ENCODE results near the gene SLC10A7.

Gene SLC10A7

DNA sequence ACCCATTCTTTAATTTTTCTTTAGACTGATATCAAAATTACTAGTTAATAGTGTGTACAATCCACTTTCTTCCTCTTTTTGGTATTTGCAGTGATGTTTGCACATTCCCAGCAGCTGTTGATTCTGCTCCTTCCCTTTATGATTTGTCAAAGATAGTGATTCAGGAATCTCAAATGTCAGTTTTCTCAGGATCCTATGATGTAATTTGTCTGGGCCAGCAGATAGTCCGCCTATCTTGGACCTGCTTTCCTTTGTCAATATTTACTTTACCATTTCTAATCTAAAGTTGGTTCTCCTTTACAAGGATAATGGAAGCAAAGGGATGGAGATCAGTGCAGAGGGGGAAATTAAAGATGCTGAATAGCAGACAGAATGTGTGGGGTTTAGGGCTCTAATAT lies 185.3 kb downstream of the SLC10A7 start:
- Mint-ChIP-seq H3K27me3 (no peaks in the 10 kb centered on the region), H3K4me1 (no peaks in the 10 kb centered on the region), H3K27ac (ENCODE audit: low read depth) (no peak overlapping the region), H3K9me3 (no peaks in the 10 kb centered on the region), H3K4me3 (no peak overlapping the region), H3K36me3 (ENCODE audit: insufficient read depth) (no peaks in the 10 kb centered on the region)
- ATAC-seq (replicated peaks; ENCODE audit: extremely low read depth, poor library complexity, severe bottlenecking), result no peak
- DNase-seq (ENCODE audit: low spot score in 2 of 2), result no peak

DNA sequence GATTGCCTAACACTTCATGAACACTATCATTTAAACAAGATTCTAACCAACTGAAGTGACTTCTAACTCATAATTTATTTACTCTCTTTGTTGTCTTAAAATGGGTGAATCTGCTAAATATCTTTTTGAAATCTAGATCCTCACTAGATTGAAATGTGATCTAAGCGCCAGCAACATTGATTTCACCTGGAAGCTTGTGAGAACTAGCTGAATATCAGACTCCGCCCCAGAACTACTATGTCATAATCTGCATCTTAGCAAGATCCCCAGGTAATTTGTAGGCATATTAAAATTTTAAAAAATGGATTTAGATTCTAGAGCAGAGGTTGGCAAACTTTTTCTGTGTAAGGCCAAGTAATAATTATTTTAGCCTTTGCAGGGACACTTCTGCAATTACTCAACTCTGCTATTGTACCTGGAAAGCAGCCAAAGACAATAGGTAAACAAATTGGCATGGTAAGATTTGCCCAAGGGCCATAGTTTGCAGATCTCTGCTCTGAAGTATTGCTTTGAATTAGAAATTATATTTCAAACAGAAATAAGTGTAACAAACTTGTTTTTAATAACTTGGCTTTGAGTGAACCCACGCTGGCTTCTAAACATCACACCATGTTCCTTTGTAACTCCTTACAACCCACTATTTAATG lies 185.9 kb downstream of the SLC10A7 start:
- H3K4me3 Mint-ChIP-seq, result no peak overlapping the region
- no peak overlapping the region for H3K27ac Mint-ChIP-seq (ENCODE audit: low read depth)
- ATAC-seq (replicated peaks; ENCODE audit: extremely low read depth, poor library complexity, severe bottlenecking) (no peak), DNase-seq (ENCODE audit: low spot score in 2 of 2) (no peak)
- no peaks in the 10 kb centered on the region for H3K9me3 Mint-ChIP-seq
- H3K4me1 Mint-ChIP-seq, result no peaks in the 10 kb centered on the region
- H3K27me3 Mint-ChIP-seq, result no peaks in the 10 kb centered on the region
- H3K36me3 Mint-ChIP-seq (ENCODE audit: insufficient read depth), result no peaks in the 10 kb centered on the region

DNA sequence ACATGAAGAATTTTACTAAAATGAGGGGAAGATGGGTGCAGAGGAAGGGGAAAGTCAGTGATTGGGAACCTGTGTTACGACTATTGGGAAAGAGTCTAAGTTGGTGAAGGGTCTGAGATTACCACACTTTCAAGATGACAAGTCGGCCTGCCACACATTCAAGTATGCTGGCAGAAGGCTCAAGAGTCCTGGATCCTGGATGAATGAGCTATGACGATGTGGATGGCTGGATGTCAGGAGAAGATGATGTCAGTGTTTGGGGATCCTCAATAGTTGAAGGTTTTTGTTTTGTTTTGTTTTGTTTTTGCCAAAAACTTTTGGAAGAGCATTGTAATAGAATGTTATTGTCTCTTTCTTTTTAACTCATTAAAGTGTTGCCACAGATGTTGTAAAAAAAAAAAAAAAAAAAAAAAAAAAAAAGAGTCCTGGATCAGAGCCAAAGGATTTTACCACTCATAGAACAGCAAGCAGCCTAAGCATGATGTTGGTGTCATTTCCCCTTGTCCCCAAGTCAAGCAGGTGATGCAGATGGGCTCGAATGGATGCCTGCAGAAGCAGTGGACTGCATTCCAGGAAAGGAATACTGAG lies 186.8 kb downstream of the SLC10A7 start:
- Mint-ChIP-seq H3K27me3 (no peaks in the 10 kb centered on the region), H3K9me3 (no peaks in the 10 kb centered on the region), H3K4me1 (no peaks in the 10 kb centered on the region), H3K36me3 (ENCODE audit: insufficient read depth) (no peaks in the 10 kb centered on the region), H3K27ac (ENCODE audit: low read depth) (no peak overlapping the region), H3K4me3 (no peak overlapping the region)
- ATAC-seq (replicated peaks; ENCODE audit: extremely low read depth, poor library complexity, severe bottlenecking) (no peak), DNase-seq (ENCODE audit: low spot score in 2 of 2) (no peak)

GRCh38 chr4:146333895-146334262 lies 187.9 kb downstream of the SLC10A7 start:
- Mint-ChIP-seq H3K4me1 (no peaks in the 10 kb centered on the region), H3K27me3 (no peaks in the 10 kb centered on the region), H3K36me3 (ENCODE audit: insufficient read depth) (no peaks in the 10 kb centered on the region), H3K27ac (ENCODE audit: low read depth) (no peak overlapping the region), H3K4me3 (no peak overlapping the region), H3K9me3 (no peaks in the 10 kb centered on the region)
- no peak for ATAC-seq (replicated peaks; ENCODE audit: extremely low read depth, poor library complexity, severe bottlenecking)
- no peak for DNase-seq (ENCODE audit: low spot score in 2 of 2)

- Mint-ChIP-seq H3K4me1 (peaks cover 3% of the 10 kb centered on the region), H3K9me3 (no peaks in the 10 kb centered on the region), H3K36me3 (ENCODE audit: insufficient read depth) (no peaks in the 10 kb centered on the region), H3K27ac (ENCODE audit: low read depth) (no peak overlapping the region), H3K27me3 (no peaks in the 10 kb centered on the region), H3K4me3 (no peak overlapping the region)
- no peak for ATAC-seq (replicated peaks; ENCODE audit: extremely low read depth, poor library complexity, severe bottlenecking)
- no peak for DNase-seq (ENCODE audit: low spot score in 2 of 2)
Observed at GRCh38 chr4:146333187-146333894, 188.4 kb downstream of the SLC10A7 start.

- Mint-ChIP-seq H3K4me3 (no peak overlapping the region), H3K4me1 (peaks cover 4% of the 10 kb centered on the region), H3K27ac (ENCODE audit: low read depth) (no peak overlapping the region), H3K9me3 (no peaks in the 10 kb centered on the region), H3K27me3 (no peaks in the 10 kb centered on the region), H3K36me3 (ENCODE audit: insufficient read depth) (no peaks in the 10 kb centered on the region)
- ATAC-seq (replicated peaks; ENCODE audit: extremely low read depth, poor library complexity, severe bottlenecking) (no peak), DNase-seq (ENCODE audit: low spot score in 2 of 2) (no peak)
Observed at GRCh38 chr4:146330392-146330791, 191.3 kb downstream of the SLC10A7 start.

DNA sequence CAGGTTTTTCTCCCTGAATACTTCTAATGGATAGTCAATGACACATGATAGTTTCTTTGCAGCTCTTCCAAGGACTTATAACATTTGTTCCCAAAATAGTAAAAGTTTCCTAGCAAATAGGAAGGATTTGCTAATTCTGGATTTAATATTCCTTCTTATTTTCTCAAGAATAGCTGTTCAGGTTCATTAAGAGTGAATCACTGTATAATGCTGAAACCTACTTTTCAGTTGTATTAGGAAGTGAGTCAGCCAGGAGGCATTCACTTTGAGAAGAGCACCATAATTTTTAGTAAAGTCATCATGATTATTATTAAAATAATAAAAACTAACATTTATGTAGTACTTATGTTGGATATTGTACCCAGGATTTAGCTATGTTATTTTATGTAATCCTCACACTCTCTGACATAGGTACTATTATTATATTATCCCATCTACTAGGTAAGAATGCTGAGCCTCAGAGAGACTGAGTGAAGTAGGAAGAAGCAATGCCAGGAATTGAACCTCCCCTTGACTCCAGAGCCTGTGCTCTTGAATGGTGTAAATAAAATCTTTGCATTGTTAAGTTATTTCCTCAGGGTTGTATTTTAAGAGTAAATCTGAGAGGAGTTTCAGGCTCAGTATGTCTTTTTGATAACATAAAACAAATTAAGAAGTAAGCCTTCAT lies 192.6 kb downstream of the SLC10A7 start:
- Mint-ChIP-seq H3K4me1 (peaks cover 4% of the 10 kb centered on the region), H3K4me3 (no peak overlapping the region), H3K27ac (ENCODE audit: low read depth) (no peak overlapping the region), H3K36me3 (ENCODE audit: insufficient read depth) (no peaks in the 10 kb centered on the region), H3K27me3 (no peaks in the 10 kb centered on the region), H3K9me3 (no peaks in the 10 kb centered on the region)
- ATAC-seq (replicated peaks; ENCODE audit: extremely low read depth, poor library complexity, severe bottlenecking) (no peak), DNase-seq (ENCODE audit: low spot score in 2 of 2) (no peak)

DNA sequence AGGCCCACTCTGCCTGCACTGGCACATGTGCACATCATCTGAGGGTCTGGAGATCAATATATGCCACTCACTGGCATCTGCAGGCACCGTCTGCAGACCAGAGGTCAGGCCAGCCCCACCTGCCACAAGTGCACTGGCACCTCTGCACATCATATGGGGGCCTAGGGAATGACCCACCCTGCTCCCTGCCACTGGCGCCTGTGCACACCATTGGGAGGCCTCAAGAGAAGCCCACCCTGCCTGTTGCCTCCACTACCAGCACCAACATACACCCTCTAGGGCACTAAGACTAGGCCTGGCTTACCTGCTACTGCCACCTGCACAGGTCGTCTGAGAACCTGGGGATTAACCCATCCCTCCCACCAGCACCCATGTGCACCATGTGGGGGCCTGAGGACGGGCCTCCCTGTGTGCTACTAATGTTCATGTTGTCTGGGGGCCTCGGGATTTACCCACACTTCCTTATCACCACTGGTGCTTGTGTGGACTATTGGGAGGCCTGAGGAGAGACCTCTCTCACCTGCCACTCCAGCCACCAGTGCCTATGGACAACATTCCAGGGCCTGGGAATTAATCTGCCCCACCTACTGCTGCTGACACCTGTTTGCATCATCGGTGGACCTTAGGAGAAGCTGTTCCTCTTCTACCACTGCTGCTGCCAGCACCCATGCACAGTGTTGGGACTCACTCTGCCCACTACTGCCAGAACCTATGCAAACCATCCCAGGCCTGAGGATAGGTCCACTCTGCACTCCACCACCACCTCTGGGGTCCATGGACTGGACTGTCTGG lies 193.7 kb downstream of the SLC10A7 start:
- H3K27me3 Mint-ChIP-seq, result no peaks in the 10 kb centered on the region
- H3K9me3 Mint-ChIP-seq, result no peaks in the 10 kb centered on the region
- H3K27ac Mint-ChIP-seq (ENCODE audit: low read depth), result peak overlapping the region; percentile 14
- H3K36me3 Mint-ChIP-seq (ENCODE audit: insufficient read depth), result no peaks in the 10 kb centered on the region
- peaks cover 4% of the 10 kb centered on the region for H3K4me1 Mint-ChIP-seq
- no peak for DNase-seq (ENCODE audit: low spot score in 2 of 2)
- no peak for ATAC-seq (replicated peaks; ENCODE audit: extremely low read depth, poor library complexity, severe bottlenecking)
- H3K4me3 Mint-ChIP-seq, result no peak overlapping the region

GRCh38 chr4:146318894-146319293 lies 202.8 kb downstream of the SLC10A7 start:
- H3K27ac Mint-ChIP-seq (ENCODE audit: low read depth), result no peak overlapping the region
- DNase-seq (ENCODE audit: low spot score in 2 of 2) (no peak), ATAC-seq (replicated peaks; ENCODE audit: extremely low read depth, poor library complexity, severe bottlenecking) (no peak)
- no peaks in the 10 kb centered on the region for H3K4me1 Mint-ChIP-seq
- H3K4me3 Mint-ChIP-seq, result no peak overlapping the region
- no peaks in the 10 kb centered on the region for H3K9me3 Mint-ChIP-seq
- H3K36me3 Mint-ChIP-seq (ENCODE audit: insufficient read depth), result no peaks in the 10 kb centered on the region
- H3K27me3 Mint-ChIP-seq, result no peaks in the 10 kb centered on the region

GRCh38 chr4:146317783-146318182 lies 204.0 kb downstream of the SLC10A7 start:
- H3K36me3 Mint-ChIP-seq (ENCODE audit: insufficient read depth), result no peaks in the 10 kb centered on the region
- no peak overlapping the region for H3K4me3 Mint-ChIP-seq
- DNase-seq (ENCODE audit: low spot score in 2 of 2) (no peak), ATAC-seq (replicated peaks; ENCODE audit: extremely low read depth, poor library complexity, severe bottlenecking) (no peak)
- no peaks in the 10 kb centered on the region for H3K9me3 Mint-ChIP-seq
- H3K27ac Mint-ChIP-seq (ENCODE audit: low read depth), result no peak overlapping the region
- H3K4me1 Mint-ChIP-seq, result no peaks in the 10 kb centered on the region
- H3K27me3 Mint-ChIP-seq, result no peaks in the 10 kb centered on the region

DNA sequence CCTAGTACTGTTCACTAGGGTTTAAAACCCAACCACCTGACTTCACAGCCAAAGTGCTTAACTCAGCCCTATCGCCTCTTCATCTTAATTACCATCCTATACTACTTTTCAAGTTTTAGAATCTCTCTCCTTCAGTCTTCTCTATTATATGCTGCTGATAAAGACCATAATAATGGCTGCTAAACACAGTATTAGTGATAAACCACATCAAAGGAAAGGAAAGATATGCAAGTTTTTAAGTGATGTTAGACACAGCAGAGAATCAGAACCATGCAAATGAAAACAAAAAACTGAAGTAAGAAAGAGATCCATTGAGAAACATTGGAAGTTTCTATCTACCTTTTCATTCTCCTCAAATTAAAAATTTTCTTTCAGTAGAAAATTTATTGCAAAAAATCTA lies 206.6 kb downstream of the SLC10A7 start:
- H3K4me1 Mint-ChIP-seq, result no peaks in the 10 kb centered on the region
- DNase-seq (ENCODE audit: low spot score in 2 of 2) (no peak), ATAC-seq (replicated peaks; ENCODE audit: extremely low read depth, poor library complexity, severe bottlenecking) (no peak)
- H3K36me3 Mint-ChIP-seq (ENCODE audit: insufficient read depth), result peaks cover 2% of the 10 kb centered on the region
- no peak overlapping the region for H3K4me3 Mint-ChIP-seq
- no peaks in the 10 kb centered on the region for H3K9me3 Mint-ChIP-seq
- no peak overlapping the region for H3K27ac Mint-ChIP-seq (ENCODE audit: low read depth)
- H3K27me3 Mint-ChIP-seq, result no peaks in the 10 kb centered on the region

- Mint-ChIP-seq H3K27ac (ENCODE audit: low read depth) (no peak overlapping the region), H3K9me3 (no peaks in the 10 kb centered on the region), H3K36me3 (ENCODE audit: insufficient read depth) (peaks cover 2% of the 10 kb centered on the region), H3K4me3 (no peak overlapping the region), H3K4me1 (no peaks in the 10 kb centered on the region), H3K27me3 (no peaks in the 10 kb centered on the region)
- ATAC-seq (replicated peaks; ENCODE audit: extremely low read depth, poor library complexity, severe bottlenecking), result no peak
- DNase-seq (ENCODE audit: low spot score in 2 of 2), result no peak
Observed at GRCh38 chr4:146311238-146311970, 210.3 kb downstream of the SLC10A7 start.
